ENCODE measurements around the gene GREM2. TPM values are rescaled to one million over a fixed set of nuclear protein-coding genes. Genes with fewer than 3 reads are reported as not detected.

The GREM2 gene
- total and polyA plus RNA-seq, 2 experiments from 2014 or later, result 0.18 to 0.21 TPM

- TF ChIP-seq EZH2phosphoT487 (IDR thresholded peaks at IDR 0.05; ENCODE audit: unreplicated experiment), result no peak
- TF ChIP-seq CREB1 (CRISPR knock-in tag; IDR thresholded peaks at IDR 0.05; ENCODE audit: low read depth), result no peak
- no peak for TF ChIP-seq NANOG (IDR thresholded peaks at IDR 0.05; ENCODE audit: borderline replicate concordance)
- no peak for TF ChIP-seq STAT1 (IDR thresholded peaks at IDR 0.05; ENCODE audit: unreplicated experiment)
- TF ChIP-seq ZNF331 (CRISPR knock-in tag; IDR thresholded peaks at IDR 0.05; ENCODE audit: low read depth), result no peak
- no peak for TF ChIP-seq REST (IDR thresholded peaks at IDR 0.05; ENCODE audit: unreplicated experiment)
- no peak for TF ChIP-seq EZH2 (IDR thresholded peaks at IDR 0.05; ENCODE audit: low read depth, unreplicated experiment)
- no peak for TF ChIP-seq ZNF462 (CRISPR knock-in tag; IDR thresholded peaks at IDR 0.05)
- no peak for TF ChIP-seq POLR2AphosphoS5 (IDR thresholded peaks at IDR 0.05; ENCODE audit: low read depth)
- no peaks in the 10 kb centered on the region for H3K79me2 ChIP-seq (replicated peaks; ENCODE audit: insufficient read depth)
- Mint-ChIP-seq H3K36me3 (ENCODE audit: low read depth) (no peaks in the 10 kb centered on the region), H3K4me3 (no peak overlapping the region), H3K27ac (no peak overlapping the region), H3K27me3 (ENCODE audit: insufficient read depth, low read depth, poor library complexity) (no peaks in the 10 kb centered on the region), H3K4me1 (peaks cover 2% of the 10 kb centered on the region; the same call in 1 of the 3 replicates), H3K9me3 (no peaks in the 10 kb centered on the region; the same call in 2 of the 3 replicates)
- H2AFZ ChIP-seq, result no peak overlapping the region; the same call in 1 of the 2 replicates
- no peaks in the 10 kb centered on the region for H3K27me3 ChIP-seq (ENCODE audit: insufficient read depth)
- H3K27ac ChIP-seq (ENCODE audit: low read depth), result no peak overlapping the region
- H3F3A ChIP-seq (replicated peaks; ENCODE audit: low read depth), result no peaks in the 10 kb centered on the region
- no peaks in the 10 kb centered on the region for H4K20me1 ChIP-seq (replicated peaks; ENCODE audit: insufficient read depth)
- no peak overlapping the region for H3K4me3 ChIP-seq
- no peaks in the 10 kb centered on the region for H3K9me2 ChIP-seq (ENCODE audit: insufficient read depth)
- no peak for DNase-seq (ENCODE audit: low spot score)
- no peaks in the 10 kb centered on the region for H3K4me1 ChIP-seq (ENCODE audit: insufficient read depth)
- ATAC-seq, result no peak
- H3K4me2 ChIP-seq, result no peak overlapping the region
- no peaks in the 10 kb centered on the region for H3K36me3 ChIP-seq (ENCODE audit: insufficient read depth)
Measured at GRCh38 chr1:240562779-240563178, 49.2 kb downstream of the GREM2 start.
